Chondrocyte (in vitro differentiated cells): ENCODE data around the gene FAM24A. TPM values are rescaled to one million over a fixed set of nuclear protein-coding genes. Genes with fewer than 3 reads are reported as not detected.

Experiments
- DNase-seq: peaks from one replicate; pipeline ENCODE4 v3.0.0; 2021; ENCODE audit warnings: mixed read lengths, low spot score
- H3K27ac Mint-ChIP-seq: one replicate; pipeline ENCODE4 v1.8.0; 2021; ENCODE audit warnings: mild to moderate bottlenecking, moderate library complexity, mixed read lengths; ENCODE audit not compliant: unreplicated experiment
- H3K27me3 Mint-ChIP-seq: 2 replicates; pipeline ENCODE4 v1.8.0; 2021; ENCODE audit warnings: low read depth, mixed read lengths
- H3K36me3 Mint-ChIP-seq: 2 replicates; pipeline ENCODE4 v1.8.0; 2021; ENCODE audit warnings: low read depth, mixed read lengths
- H3K4me1 Mint-ChIP-seq: 2 replicates; pipeline ENCODE4 v1.8.0; 2021; ENCODE audit warnings: low read depth, mild to moderate bottlenecking, mixed read lengths
- H3K4me3 Mint-ChIP-seq: one replicate; pipeline ENCODE4 v1.8.0; 2021; ENCODE audit warnings: mild to moderate bottlenecking, moderate library complexity, mixed read lengths; ENCODE audit not compliant: unreplicated experiment
- H3K9me3 Mint-ChIP-seq: 2 replicates; pipeline ENCODE4 v1.8.0; 2021; ENCODE audit warnings: low read depth, mixed read lengths
- total RNA-seq: library from RNA; stranded (reverse); gene quantifications from 3 replicates; pipeline ENCODE4 v1.2.1, GENCODE V29; 2021
- TF ChIP-seq, protein P1 (sequence below): fragments of 200-600 bp; sonication (generic); IDR thresholded peaks from 2 replicates; pipeline ENCODE4 v1.5.0; 2021; ENCODE audit warnings: antibody characterized with exemption, mild to moderate bottlenecking, moderate library complexity

The FAM24A gene
- total RNA-seq, 1 donor from 2014 or later = not detected

DNA sequence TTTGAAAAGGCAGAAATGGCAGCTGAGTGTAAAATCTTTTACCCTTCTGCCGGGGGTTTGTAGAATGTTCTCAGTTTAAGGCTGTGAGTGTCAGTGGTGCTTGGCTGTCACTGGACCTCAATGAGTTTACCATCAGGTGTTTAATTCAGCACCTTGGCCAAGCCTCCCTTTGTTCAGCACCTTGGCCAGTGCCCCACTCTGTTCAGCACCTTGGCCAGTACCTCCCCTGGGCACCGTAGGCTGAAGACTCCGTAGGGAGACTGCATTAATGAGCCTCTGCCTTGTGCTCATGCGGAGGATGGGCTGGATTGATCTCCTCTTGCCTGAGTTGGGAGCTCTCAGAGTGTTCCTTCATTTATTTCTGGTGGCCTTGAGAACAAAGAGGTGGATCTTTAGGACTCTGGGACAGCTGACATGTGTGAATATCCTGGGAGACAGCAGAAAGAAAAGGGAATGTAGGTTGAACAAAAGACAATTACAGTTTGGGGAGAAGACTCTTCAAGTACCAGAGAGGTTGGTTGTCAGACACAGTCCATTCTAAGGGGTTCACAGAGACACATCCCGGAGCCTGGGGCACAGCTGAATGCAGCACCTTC, 1.6 kb downstream of the FAM24A start:
- Mint-ChIP-seq H3K9me3 (peaks cover 9% of the 10 kb centered on the region), H3K4me3 (no peak overlapping the region), H3K36me3 (peaks cover 2% of the 10 kb centered on the region), H3K27ac (no peak overlapping the region), H3K27me3 (peaks cover 5% of the 10 kb centered on the region), H3K4me1 (no peaks in the 10 kb centered on the region)
- TF ChIP-seq, protein P1, sequence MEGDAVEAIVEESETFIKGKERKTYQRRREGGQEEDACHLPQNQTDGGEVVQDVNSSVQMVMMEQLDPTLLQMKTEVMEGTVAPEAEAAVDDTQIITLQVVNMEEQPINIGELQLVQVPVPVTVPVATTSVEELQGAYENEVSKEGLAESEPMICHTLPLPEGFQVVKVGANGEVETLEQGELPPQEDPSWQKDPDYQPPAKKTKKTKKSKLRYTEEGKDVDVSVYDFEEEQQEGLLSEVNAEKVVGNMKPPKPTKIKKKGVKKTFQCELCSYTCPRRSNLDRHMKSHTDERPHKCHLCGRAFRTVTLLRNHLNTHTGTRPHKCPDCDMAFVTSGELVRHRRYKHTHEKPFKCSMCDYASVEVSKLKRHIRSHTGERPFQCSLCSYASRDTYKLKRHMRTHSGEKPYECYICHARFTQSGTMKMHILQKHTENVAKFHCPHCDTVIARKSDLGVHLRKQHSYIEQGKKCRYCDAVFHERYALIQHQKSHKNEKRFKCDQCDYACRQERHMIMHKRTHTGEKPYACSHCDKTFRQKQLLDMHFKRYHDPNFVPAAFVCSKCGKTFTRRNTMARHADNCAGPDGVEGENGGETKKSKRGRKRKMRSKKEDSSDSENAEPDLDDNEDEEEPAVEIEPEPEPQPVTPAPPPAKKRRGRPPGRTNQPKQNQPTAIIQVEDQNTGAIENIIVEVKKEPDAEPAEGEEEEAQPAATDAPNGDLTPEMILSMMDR = no peak
- no peak for DNase-seq

DNA sequence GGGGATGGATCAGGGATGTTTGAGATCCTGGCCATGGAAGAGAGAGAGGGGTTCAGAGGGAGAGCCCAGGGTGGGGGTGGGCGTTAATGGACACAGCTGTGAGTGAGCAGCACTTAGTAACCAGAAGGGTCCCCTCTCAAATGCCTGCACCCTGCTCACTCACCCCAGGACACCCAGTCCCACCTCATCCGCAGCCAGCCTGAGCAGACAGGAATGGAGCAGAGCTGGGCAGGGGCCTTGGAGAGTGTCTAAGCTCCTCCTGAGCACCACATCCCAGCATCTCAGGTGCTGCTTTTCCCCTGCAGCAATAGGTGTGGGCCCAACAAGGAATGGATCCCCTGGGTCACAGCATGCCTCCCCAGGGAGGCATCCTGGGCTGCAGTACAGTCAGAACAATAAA, 5.3 kb downstream of the FAM24A start:
- peaks cover 1% of the 10 kb centered on the region for H3K27me3 Mint-ChIP-seq
- H3K4me3 Mint-ChIP-seq = no peak overlapping the region
- H3K27ac Mint-ChIP-seq = no peak overlapping the region
- H3K36me3 Mint-ChIP-seq = peaks cover 6% of the 10 kb centered on the region
- no peak for DNase-seq
- H3K4me1 Mint-ChIP-seq = no peaks in the 10 kb centered on the region
- TF ChIP-seq, protein P1 = no peak
- H3K9me3 Mint-ChIP-seq = peaks cover 19% of the 10 kb centered on the region

DNA sequence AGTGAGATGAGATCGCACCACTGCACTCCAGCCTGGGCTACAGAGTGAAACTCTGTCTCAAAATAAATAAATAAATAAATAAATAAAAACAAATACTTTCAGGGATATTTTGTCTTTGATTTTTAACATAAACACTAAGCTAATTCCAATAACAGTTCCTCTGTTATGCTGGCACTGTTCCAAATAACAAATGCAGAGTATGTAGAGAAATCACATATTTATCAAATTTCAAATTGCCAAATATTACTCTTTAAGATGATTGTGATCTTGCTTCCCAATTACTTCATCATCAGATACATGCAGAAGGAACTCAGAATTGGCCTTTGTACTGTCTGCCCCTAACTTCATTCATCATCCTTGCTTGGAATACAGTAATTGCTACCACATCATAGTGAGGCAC, 19.7 kb downstream of the FAM24A start:
- no peaks in the 10 kb centered on the region for H3K27me3 Mint-ChIP-seq
- no peak for DNase-seq
- no peak overlapping the region for H3K27ac Mint-ChIP-seq
- peaks cover 14% of the 10 kb centered on the region for H3K4me1 Mint-ChIP-seq
- peaks cover 2% of the 10 kb centered on the region for H3K36me3 Mint-ChIP-seq
- no peaks in the 10 kb centered on the region for H3K9me3 Mint-ChIP-seq
- TF ChIP-seq, protein P1 = no peak
- no peak overlapping the region for H3K4me3 Mint-ChIP-seq

DNA sequence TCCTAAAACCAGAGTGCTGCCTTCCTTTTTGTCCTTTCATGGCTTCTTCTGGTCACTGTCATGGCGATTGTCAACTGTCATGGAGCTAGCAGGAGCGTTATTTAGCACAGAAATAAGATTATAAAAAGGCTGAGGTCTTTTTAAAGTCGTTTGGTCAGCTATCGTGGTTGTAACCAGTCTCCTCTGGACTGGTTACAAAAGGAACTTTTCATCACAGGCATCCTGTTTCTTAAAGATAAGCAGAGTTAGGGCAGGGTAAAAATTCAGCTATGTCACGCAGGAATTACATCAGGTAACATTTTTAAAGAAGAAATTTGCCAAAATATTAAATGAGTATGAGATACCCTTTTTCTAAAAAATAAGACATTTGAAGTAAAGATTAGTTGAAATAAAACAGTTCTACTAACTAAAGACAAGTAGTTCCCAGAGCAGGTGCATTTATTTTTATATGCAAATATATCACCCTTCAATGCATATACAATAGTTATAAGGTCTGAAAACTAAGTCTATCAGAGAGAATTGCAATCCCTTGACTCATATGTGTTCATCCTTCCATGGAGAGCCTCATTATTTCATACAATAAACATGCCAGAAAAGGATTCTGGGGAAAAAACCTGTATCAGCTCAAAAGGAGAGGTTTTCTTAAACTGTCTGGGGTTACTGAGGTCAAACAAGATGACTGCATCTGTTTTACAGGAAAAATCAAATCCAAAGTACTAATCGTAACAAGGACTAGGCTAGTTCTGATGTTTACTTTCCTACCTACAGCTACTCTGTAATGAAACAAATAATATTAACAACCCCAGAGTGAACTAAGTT, 20.9 kb downstream of the FAM24A start:
- Mint-ChIP-seq H3K27me3 (no peaks in the 10 kb centered on the region), H3K9me3 (no peaks in the 10 kb centered on the region), H3K36me3 (peaks cover 6% of the 10 kb centered on the region), H3K4me1 (peaks cover 14% of the 10 kb centered on the region), H3K27ac (no peak overlapping the region), H3K4me3 (no peak overlapping the region)
- DNase-seq = no peak
- TF ChIP-seq, protein P1 = no peak

- H3K4me1 Mint-ChIP-seq = peaks cover 29% of the 10 kb centered on the region
- no peak overlapping the region for H3K4me3 Mint-ChIP-seq
- peak overlapping the region; percentile 91 for H3K27ac Mint-ChIP-seq
- H3K36me3 Mint-ChIP-seq = peaks cover 13% of the 10 kb centered on the region
- H3K27me3 Mint-ChIP-seq = no peaks in the 10 kb centered on the region
- TF ChIP-seq, protein P1 = no peak
- no peaks in the 10 kb centered on the region for H3K9me3 Mint-ChIP-seq
- no peak for DNase-seq
Measured at GRCh38 chr10:122939133-122939855, 28.9 kb downstream of the FAM24A start.
